HFF-Myc (cell line): ENCODE data around the gene PI4K2B.
"Not testable (repeated sequence)": the region's sequence is repeated elsewhere in the genome, so short reads cannot be mapped to it uniquely, and the experiment has no call there.

Experiments used
- DNase-seq: peaks from one replicate; pipeline ENCODE4 v3.0.0-alpha.2; 2011; ENCODE audit warnings: low read depth; ENCODE audit errors: extremely low read depth
- H3K4me3 ChIP-seq: replicated peaks from 2 replicates; pipeline ENCODE4 v1.5.1; 2011; ENCODE audit warnings: low read depth, mild to moderate bottlenecking, control low read depth, low read length
- TF ChIP-seq, protein P1 (sequence below): IDR thresholded peaks from 2 replicates; pipeline ENCODE4 v1.5.1; 2012; ENCODE audit warnings: mild to moderate bottlenecking, low read depth, low read length, control low read depth; ENCODE audit errors: missing control alignments

Gene PI4K2B

DNA sequence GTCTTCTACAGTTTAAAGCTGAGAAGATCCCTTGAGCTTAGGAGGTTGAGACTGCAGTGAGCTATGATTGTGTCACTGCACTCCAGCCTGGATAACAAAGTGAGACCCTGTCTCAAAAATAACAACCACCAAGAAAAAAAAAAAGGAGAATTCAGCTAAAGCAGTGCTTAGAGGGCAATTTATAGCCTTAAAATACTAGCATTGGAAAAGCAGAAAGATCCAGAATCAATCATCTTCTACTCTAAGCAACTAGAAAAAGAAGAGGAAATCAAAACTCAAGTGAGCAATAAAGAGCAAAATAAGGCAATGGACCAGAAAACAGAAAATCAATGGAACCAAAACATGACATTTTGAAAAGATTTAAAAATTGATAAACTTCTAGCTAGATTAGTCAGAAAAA, 639 bp upstream of the PI4K2B start:
- TF ChIP-seq, protein P1, sequence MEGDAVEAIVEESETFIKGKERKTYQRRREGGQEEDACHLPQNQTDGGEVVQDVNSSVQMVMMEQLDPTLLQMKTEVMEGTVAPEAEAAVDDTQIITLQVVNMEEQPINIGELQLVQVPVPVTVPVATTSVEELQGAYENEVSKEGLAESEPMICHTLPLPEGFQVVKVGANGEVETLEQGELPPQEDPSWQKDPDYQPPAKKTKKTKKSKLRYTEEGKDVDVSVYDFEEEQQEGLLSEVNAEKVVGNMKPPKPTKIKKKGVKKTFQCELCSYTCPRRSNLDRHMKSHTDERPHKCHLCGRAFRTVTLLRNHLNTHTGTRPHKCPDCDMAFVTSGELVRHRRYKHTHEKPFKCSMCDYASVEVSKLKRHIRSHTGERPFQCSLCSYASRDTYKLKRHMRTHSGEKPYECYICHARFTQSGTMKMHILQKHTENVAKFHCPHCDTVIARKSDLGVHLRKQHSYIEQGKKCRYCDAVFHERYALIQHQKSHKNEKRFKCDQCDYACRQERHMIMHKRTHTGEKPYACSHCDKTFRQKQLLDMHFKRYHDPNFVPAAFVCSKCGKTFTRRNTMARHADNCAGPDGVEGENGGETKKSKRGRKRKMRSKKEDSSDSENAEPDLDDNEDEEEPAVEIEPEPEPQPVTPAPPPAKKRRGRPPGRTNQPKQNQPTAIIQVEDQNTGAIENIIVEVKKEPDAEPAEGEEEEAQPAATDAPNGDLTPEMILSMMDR: no peak
- H3K4me3 ChIP-seq: peak overlapping the region; percentile 72
- no peak for DNase-seq

DNA sequence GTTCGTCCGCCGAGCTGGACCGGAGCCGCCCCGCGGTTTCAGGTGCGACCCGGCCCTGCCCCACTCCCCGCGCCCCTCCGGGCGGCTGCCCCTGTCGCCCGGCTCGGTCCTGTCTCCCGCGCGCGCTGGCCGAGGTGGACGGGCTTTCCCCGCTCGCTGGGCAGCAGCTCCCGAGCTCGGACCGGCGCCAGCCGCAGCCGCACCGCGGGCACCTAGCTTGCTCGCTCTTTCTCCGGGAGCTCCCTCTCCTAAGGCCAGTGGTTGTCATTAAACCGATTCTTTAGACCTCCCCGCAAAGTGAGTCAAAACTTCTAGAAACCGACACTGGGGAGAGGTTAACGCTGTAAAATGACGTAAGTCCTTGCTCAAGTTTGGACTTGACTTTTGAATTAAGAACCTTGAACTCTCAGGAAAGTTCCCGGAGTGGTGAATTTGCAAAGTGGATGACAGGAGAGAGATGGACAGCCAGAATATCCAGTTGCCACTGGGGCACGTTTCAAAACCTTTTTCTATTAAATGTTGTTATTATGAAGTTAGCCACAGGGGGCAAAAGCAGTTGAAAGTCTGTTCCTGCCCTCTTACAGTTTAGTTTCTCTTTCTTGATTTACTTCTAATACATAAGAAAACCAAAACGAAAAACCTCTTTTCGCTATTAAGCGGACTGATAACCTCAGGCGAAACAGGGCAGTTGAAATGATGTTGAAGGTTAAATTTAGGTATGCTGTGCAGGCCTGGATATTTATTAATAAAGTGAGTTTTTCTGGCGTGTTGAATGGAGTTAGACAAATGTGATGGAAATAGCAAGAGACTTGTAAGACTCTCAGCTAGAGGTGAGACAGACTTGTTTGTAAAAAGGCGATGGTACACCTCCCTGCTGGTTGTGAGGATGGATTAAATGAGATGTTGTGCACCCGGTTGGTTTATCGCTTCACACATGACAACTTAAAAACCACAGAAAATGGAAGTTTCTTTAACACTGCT, 847 bp downstream of the PI4K2B start:
- TF ChIP-seq, protein P1: peak; percentile 27
- H3K4me3 ChIP-seq: peak overlapping the region; percentile 72
- DNase-seq: peak; percentile 63

DNA sequence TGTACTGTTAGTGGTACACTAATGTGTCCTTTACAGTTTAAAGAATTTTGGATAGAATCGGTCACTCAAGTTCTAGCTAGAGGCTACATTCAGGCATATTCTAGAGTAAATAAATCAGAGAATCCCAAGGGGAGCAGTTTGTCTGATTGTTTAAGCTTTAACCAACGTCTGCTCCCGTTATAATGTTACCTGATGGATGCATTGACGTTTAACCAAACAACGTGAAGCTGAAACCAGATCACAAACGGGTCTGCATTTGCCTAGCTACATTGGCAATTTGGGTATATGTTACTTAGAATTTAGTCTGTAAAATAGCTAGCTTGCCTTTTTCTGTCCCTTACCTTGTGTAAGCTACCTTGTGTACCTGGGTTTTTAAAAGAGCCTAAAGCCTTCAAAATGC, 1.6 kb downstream of the PI4K2B start:
- TF ChIP-seq, protein P1: no peak
- peak overlapping the region; percentile 72 for H3K4me3 ChIP-seq
- DNase-seq: no peak

DNA sequence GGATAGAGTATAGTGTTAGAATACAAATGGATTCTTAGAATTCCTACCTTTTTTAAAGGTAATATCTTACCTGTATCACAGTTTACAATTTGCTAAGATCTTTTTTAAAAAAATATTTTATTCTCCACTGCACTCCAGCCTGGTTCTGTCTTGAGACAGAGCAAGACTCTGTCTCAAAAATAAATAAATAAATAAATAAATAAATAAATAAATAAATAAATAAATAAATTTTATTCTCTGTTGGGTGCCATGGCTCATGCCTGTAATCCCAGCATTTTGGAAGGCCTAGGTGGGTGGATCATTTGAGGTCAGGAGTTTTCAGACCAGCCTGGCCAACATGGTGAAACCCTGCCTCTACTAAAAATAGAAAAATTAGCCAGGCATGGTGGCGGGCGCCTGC, 2.2 kb downstream of the PI4K2B start:
- DNase-seq, H3K4me3 ChIP-seq: not testable (repeated sequence)

DNA sequence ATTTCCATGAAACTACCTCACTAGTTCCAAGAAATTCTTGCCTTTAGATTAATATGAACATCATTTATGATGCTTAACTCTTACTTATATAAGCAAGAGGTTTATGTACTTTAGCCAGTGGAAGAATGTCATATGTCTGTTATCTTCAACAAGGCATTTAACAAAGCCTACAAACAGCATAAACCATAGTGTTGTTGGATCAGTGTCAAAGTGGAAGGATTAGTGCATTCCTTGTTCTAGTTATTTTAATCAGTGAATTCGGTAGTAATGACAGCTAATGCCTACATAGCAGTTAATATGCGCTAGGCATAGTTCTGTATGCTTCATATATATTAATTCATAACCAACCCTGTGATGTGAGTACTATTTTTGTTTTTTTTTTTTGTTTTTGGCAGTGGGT, 3.1 kb downstream of the PI4K2B start:
- no peak for DNase-seq
- H3K4me3 ChIP-seq: no peak overlapping the region
- TF ChIP-seq, protein P1: no peak

DNA sequence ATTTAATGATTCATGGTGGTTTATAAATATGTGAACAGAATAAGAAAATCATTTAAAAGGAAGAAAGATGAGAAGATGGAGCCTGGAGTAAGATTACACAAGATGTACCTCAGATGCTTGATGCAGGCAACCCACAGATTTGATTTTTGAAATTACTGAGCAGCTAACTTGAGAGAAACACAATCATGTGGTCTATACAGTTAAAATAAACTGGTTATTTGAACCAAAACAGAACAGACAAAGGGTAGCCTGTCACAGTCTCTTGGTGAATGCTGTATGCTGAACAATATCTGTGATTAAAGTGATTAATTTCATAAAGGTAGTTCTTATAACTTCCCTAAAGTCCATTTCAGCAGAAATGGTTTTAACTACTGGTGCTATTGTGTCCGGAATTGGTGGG, 4.2 kb downstream of the PI4K2B start:
- H3K4me3 ChIP-seq: no peak overlapping the region
- no peak for DNase-seq
- TF ChIP-seq, protein P1: no peak

DNA sequence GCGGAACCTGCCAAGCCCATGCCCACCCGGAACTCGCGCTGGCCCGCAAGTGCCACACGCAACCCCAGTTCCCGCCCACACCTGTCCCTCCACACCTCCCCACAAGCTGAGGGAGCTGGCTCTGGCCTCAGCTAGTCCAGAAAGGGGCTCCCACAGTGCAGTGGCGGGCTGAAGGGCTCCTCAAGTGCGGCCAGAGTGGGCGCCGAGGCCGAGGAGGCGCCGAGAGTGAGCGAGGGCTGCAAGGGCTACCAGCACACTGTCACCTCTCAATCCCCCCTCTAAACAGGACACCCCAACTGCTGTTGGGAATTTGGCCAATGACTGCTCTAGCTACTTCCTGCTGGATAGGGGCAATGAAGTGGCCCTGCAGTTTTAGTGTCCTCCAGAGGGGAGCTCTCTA, 5.7 kb downstream of the PI4K2B start:
- not testable (repeated sequence) for H3K4me3 ChIP-seq, DNase-seq

DNA sequence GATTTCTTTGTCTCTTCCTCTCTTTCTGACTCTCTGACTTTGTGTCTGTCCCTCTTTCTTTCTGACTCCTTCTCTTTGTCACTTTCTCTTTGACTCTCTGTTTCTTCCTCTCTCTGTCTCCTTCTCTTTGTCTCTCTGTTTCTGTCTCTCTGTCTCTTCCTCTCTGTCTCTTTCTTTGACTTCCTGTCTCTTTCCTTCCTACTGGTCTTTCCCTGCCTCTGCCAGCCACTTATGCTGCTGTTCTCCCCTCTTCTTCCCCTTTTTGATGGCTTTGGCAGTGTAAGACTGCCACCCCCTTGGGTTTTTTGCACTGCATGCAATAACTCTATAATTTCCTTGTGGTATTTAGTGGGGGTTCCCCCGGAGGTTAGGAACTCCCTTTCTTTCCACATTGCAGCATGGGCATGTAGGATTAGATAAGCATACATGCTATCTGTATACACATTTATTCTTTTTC, 6.9 kb downstream of the PI4K2B start:
- not testable (repeated sequence) for H3K4me3 ChIP-seq, DNase-seq

DNA sequence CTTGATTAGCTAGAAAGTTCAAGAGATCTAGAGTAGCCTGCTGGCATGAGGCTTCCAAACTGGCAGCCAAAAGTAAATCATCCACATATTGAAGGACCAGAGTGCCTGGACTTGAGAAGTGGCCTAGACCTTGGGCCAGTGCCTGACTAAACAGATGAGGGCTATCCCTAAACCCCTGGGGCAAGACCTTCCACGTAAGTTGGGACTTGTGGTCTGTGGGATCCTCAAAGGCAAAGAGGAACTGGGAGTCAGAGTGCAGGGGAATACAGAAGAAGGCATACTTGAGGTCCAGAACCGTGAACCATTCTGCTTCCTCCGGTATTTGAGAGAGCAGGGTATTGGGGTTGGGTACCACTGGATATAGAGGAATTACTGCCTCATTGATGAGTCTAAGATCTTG, 8.4 kb downstream of the PI4K2B start:
- H3K4me3 ChIP-seq: not testable (repeated sequence)

More for the DNA sequence above, 8.4 kb downstream of the PI4K2B start:
- DNase-seq: not testable (repeated sequence)
